MM.1S (cell line): ENCODE results near the gene PAGR1.

Source experiments
- DNase-seq: peaks from one replicate; pipeline ENCODE4 v3.0.0-alpha.2; 2015
- H2AFZ ChIP-seq: fragments of 300-600 bp; sonication (generic); 2 replicates; pipeline ENCODE4 v1.6.0; 2016; ENCODE audit warnings: antibody characterized with exemption, low read length
- H3F3A ChIP-seq: fragments of 300-600 bp; sonication (generic); 2 replicates; pipeline ENCODE4 v1.6.1; 2016; ENCODE audit warnings: mild to moderate bottlenecking, antibody characterized with exemption, low read length, moderate library complexity, mixed read lengths; ENCODE audit not compliant: insufficient read depth
- H3K27ac ChIP-seq: fragments of 300-600 bp; sonication (generic); 2 replicates; pipeline ENCODE4 v1.5.1; 2016; ENCODE audit warnings: mild to moderate bottlenecking, low read length
- H3K27me3 ChIP-seq: fragments of 300-600 bp; sonication (generic); replicated peaks from 2 replicates; pipeline ENCODE4 v1.6.0; 2016; ENCODE audit warnings: low read length; ENCODE audit not compliant: insufficient read depth
- H3K36me3 ChIP-seq: fragments of 300-600 bp; sonication (generic); replicated peaks from 2 replicates; pipeline ENCODE4 v1.6.1; 2016; ENCODE audit warnings: mild to moderate bottlenecking, low read length, mixed read lengths; ENCODE audit not compliant: insufficient read depth
- H3K4me1 ChIP-seq: fragments of 300-600 bp; sonication (generic); 2 replicates; pipeline ENCODE4 v1.6.1; 2016; ENCODE audit warnings: low read length, mixed read lengths
- H3K4me2 ChIP-seq: fragments of 300-600 bp; sonication (generic); 2 replicates; pipeline ENCODE4 v1.6.0; 2016; ENCODE audit warnings: low read depth, low read length
- H3K4me3 ChIP-seq: fragments of 300-600 bp; sonication (generic); 2 replicates; pipeline ENCODE4 v1.5.1; 2016; ENCODE audit warnings: low read length, mixed read lengths
- H3K79me2 ChIP-seq: fragments of 300-600 bp; sonication (generic); 2 replicates; pipeline ENCODE4 v1.6.1; 2016; ENCODE audit warnings: mixed run types, low read length, mixed read lengths
- H3K9ac ChIP-seq: fragments of 300-600 bp; sonication (generic); 2 replicates; pipeline ENCODE4 v1.6.1; 2016; ENCODE audit warnings: low read length, mixed read lengths
- H3K9me2 ChIP-seq: fragments of 300-600 bp; sonication (generic); replicated peaks from 2 replicates; pipeline ENCODE4 v1.6.1; 2016; ENCODE audit warnings: mild to moderate bottlenecking, low read length, mixed read lengths; ENCODE audit not compliant: insufficient read depth
- H3K9me3 ChIP-seq: fragments of 300-600 bp; sonication (generic); replicated peaks from 2 replicates; pipeline ENCODE4 v1.6.1; 2016; ENCODE audit warnings: mild to moderate bottlenecking, low read length, mixed read lengths; ENCODE audit not compliant: insufficient read depth
- H4K20me1 ChIP-seq: fragments of 300-600 bp; sonication (generic); 2 replicates; pipeline ENCODE4 v1.6.1; 2016; ENCODE audit warnings: mild to moderate bottlenecking, low read length, moderate library complexity, mixed read lengths; ENCODE audit not compliant: insufficient read depth
- CTCF ChIP-seq: fragments of 300-600 bp; sonication (generic); IDR thresholded peaks from 2 replicates; pipeline ENCODE4 v1.5.1; 2016; ENCODE audit warnings: antibody characterized with exemption, low read length, mixed read lengths
- EZH2 ChIP-seq: fragments of 300-600 bp; sonication (generic); optimal IDR thresholded peaks from 2 replicates; pipeline ENCODE3; 2017; ENCODE audit warnings: low read depth, mild to moderate bottlenecking, antibody characterized with exemption, low read length, mixed read lengths
- EZH2phosphoT487 ChIP-seq: fragments of 300-600 bp; sonication (generic); IDR thresholded peaks from 2 replicates; pipeline ENCODE4 v1.6.1; 2018; ENCODE audit warnings: antibody characterized with exemption, low read length

PAGR1 gene

GRCh38 chr16:29825145-29826044 lies 9.4 kb downstream of the PAGR1 start:
- Histone ChIP-seq H3K9me3 (no peaks in the 10 kb centered on the region), H3K9me2 (no peaks in the 10 kb centered on the region), H3K36me3 (no peaks in the 10 kb centered on the region), H3K27ac (no peak overlapping the region; the same call in 1 of the 2 replicates), H3K4me3 (no peak overlapping the region), H3K9ac (no peak overlapping the region), H4K20me1 (no peaks in the 10 kb centered on the region), H3K4me1 (peaks cover 30% of the 10 kb centered on the region), H3K4me2 (peak overlapping the region; percentile 36), H2AFZ (no peak overlapping the region), H3K79me2 (peaks cover 64% of the 10 kb centered on the region), H3F3A (peaks cover 20% of the 10 kb centered on the region), H3K27me3 (no peaks in the 10 kb centered on the region)
- peak; percentile 51 for DNase-seq
- TF ChIP-seq EZH2phosphoT487, result no peak
- TF ChIP-seq EZH2, result no peak
- no peak for TF ChIP-seq CTCF

- H3K79me2 ChIP-seq, result peaks cover 55% of the 10 kb centered on the region
- H3K4me3 ChIP-seq, result no peak overlapping the region
- H3F3A ChIP-seq, result peaks cover 11% of the 10 kb centered on the region
- no peaks in the 10 kb centered on the region for H3K27me3 ChIP-seq
- no peaks in the 10 kb centered on the region for H4K20me1 ChIP-seq
- H3K27ac ChIP-seq, result no peak overlapping the region
- no peak overlapping the region for H3K9ac ChIP-seq
- H3K4me2 ChIP-seq, result no peak overlapping the region
- no peaks in the 10 kb centered on the region for H3K9me3 ChIP-seq
- no peaks in the 10 kb centered on the region for H3K36me3 ChIP-seq
- DNase-seq, result no peak
- H3K4me1 ChIP-seq, result peaks cover 26% of the 10 kb centered on the region
- no peak overlapping the region for H2AFZ ChIP-seq
- H3K9me2 ChIP-seq, result no peaks in the 10 kb centered on the region
- TF ChIP-seq EZH2phosphoT487 (no peak), CTCF (no peak), EZH2 (no peak)
Observed at GRCh38 chr16:29826342-29826695, 10.4 kb downstream of the PAGR1 start.

- no peaks in the 10 kb centered on the region for H3F3A ChIP-seq
- H3K27me3 ChIP-seq, result no peaks in the 10 kb centered on the region
- no peak overlapping the region for H2AFZ ChIP-seq
- no peaks in the 10 kb centered on the region for H3K9me2 ChIP-seq
- no peak for DNase-seq
- TF ChIP-seq CTCF, result no peak
- no peak for TF ChIP-seq EZH2phosphoT487
- TF ChIP-seq EZH2, result no peak
- peaks cover 15% of the 10 kb centered on the region for H3K79me2 ChIP-seq
- H3K9ac ChIP-seq, result no peak overlapping the region
- no peak overlapping the region for H3K4me2 ChIP-seq
- H3K27ac ChIP-seq, result no peak overlapping the region
- H3K36me3 ChIP-seq, result no peaks in the 10 kb centered on the region
- no peaks in the 10 kb centered on the region for H4K20me1 ChIP-seq
- H3K4me3 ChIP-seq, result no peak overlapping the region
- no peaks in the 10 kb centered on the region for H3K9me3 ChIP-seq
- H3K4me1 ChIP-seq, result no peaks in the 10 kb centered on the region
Observed at GRCh38 chr16:29830774-29831173, 14.8 kb downstream of the PAGR1 start.
